Stomach smooth muscle (tissue), 2 donors: ENCODE results near the gene CPNE5.

Experiments used
- H3K27ac ChIP-seq: one replicate; pipeline ENCODE4 v1.7.0; 2013; ENCODE audit warnings: mild to moderate bottlenecking, low read length, inconsistent platforms
- H3K27me3 ChIP-seq, 2 donors: one replicate each; pipeline ENCODE4 v1.7.0; 2013; ENCODE audit warnings: low read length in 2 of 2; ENCODE audit not compliant: insufficient read depth in 2 of 2, control insufficient read depth in 1 of 2
- H3K36me3 ChIP-seq, 2 donors: one replicate each; pipeline ENCODE4 v1.7.0; 2013; ENCODE audit warnings: low read length in 2 of 2; ENCODE audit not compliant: control insufficient read depth in 2 of 2, insufficient read depth in 2 of 2
- H3K4me1 ChIP-seq: one replicate; pipeline ENCODE4 v1.7.0; 2013; ENCODE audit warnings: low read length; ENCODE audit not compliant: control insufficient read depth, insufficient read depth
- H3K4me3 ChIP-seq, 2 donors: one replicate each; pipeline ENCODE4 v1.7.0; 2013; ENCODE audit warnings: low read length in 2 of 2
- H3K9ac ChIP-seq, 2 donors: one replicate each; pipeline ENCODE4 v1.7.0; 2013; ENCODE audit warnings: low read length in 2 of 2, mild to moderate bottlenecking in 1 of 2
- H3K9me3 ChIP-seq, 2 donors: one replicate each; pipeline ENCODE4 v1.7.0; 2013; ENCODE audit warnings: low read length in 2 of 2; ENCODE audit not compliant: control insufficient read depth in 2 of 2
- donor health status: healthy.
- donor health status: Pancreatic carcinoma.

CPNE5 gene

GRCh38 chr6:36788186-36788585 is 51.1 kb downstream of the CPNE5 start:
- H3K27me3 ChIP-seq = peaks cover 4 to 5% of the 10 kb centered on the region in 2 donors
- no peak overlapping the region for H3K4me3 ChIP-seq
- H3K36me3 ChIP-seq = no peaks in the 10 kb centered on the region
- no peaks in the 10 kb centered on the region for H3K9me3 ChIP-seq
- H3K4me1 ChIP-seq = no peaks in the 10 kb centered on the region
- no peak overlapping the region for H3K9ac ChIP-seq
- H3K27ac ChIP-seq = no peak overlapping the region

DNA sequence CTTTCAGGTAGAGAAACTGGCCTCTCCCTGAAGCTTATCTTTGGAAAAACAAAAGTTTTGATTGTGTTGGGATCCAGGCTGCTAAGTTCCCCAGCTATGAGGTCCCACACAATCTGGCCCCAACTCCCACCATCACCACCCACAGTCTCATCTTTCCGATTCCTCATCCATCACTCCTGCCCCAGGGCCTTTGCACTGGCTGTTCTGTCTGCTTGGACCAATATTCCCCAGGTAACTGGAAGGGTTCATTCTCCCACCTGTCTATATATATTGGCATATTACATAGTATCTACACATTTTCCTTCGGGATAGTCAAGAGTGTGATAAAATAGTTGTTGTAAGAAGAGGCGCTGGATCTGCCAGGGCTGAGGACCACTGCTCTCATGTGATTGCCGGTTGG is 52.0 kb downstream of the CPNE5 start:
- Histone ChIP-seq H3K36me3 (no peaks in the 10 kb centered on the region), H3K4me1 (no peaks in the 10 kb centered on the region), H3K4me3 (no peak overlapping the region), H3K9me3 (no peaks in the 10 kb centered on the region), H3K27me3 (peaks cover 2 to 4% of the 10 kb centered on the region in 2 donors), H3K9ac (no peak overlapping the region), H3K27ac (no peak overlapping the region)

GRCh38 chr6:36786055-36786675 is 53.1 kb downstream of the CPNE5 start:
- Histone ChIP-seq H3K27me3 (peaks cover 2 to 4% of the 10 kb centered on the region in 2 donors), H3K27ac (no peak overlapping the region), H3K4me3 (no peak overlapping the region), H3K9ac (no peak overlapping the region), H3K36me3 (no peaks in the 10 kb centered on the region), H3K4me1 (no peaks in the 10 kb centered on the region), H3K9me3 (no peaks in the 10 kb centered on the region)

DNA sequence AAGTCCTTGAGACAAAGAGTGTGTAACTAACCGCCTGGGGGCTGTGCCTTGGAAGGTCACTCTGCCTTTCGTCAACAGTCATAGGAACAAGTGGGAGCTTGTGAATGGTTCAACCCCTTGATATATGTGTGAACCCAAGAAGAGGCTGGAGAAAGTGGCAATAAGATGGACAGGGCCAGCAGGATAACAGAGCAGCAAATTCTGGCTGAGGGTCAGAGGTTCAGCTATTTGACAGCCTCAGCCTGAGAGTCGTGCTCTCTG is 54.9 kb downstream of the CPNE5 start:
- H3K36me3 ChIP-seq = no peaks in the 10 kb centered on the region
- no peaks in the 10 kb centered on the region for H3K4me1 ChIP-seq
- peaks cover 0 to 3% of the 10 kb centered on the region in 2 donors for H3K27me3 ChIP-seq
- H3K9ac ChIP-seq = no peak overlapping the region
- H3K27ac ChIP-seq = no peak overlapping the region
- no peak overlapping the region for H3K4me3 ChIP-seq
- no peaks in the 10 kb centered on the region for H3K9me3 ChIP-seq

DNA sequence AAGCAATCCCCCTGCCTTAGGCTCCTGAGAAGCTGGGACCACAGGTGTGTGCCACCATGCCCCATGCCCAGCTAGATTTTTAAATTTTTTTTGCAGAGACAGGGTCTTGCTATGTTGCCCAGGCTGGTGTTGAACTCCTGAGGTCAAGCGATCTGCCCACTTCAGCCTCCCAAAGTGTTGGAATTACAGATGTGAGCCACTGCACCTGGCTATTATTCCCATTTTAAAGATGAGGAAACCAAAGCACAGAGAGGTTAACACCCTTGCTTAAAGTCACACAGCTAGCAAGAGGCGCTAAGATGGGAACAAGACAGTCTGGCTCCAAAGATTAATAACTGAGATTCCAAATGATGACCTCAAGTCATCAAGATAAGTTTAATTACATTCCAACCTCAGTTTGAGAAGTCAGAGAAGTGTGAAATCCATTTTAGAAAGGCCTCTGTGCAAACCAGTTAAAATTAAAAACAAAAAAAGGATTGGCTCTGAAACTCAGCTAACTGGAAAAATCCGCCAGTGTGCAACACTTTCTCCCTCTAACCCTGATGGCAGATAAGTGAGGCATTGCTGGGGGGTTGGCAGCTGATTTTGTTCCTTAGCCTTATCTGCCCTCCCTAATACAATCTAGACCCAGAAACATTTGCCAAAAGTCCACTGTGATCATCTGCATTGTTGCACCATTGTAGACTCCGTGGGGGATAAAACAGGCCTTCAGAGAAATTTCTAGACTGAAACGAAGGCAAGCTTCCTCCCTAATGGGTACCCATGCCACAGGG is 55.5 kb downstream of the CPNE5 start:
- no peaks in the 10 kb centered on the region for H3K4me1 ChIP-seq

GRCh38 chr6:36781669-36782068 is 57.6 kb downstream of the CPNE5 start:
- Histone ChIP-seq H3K4me1 (no peaks in the 10 kb centered on the region), H3K27ac (no peak overlapping the region), H3K4me3 (no peak overlapping the region), H3K27me3 (peaks cover 0 to 7% of the 10 kb centered on the region in 2 donors), H3K9me3 (no peaks in the 10 kb centered on the region), H3K9ac (no peak overlapping the region), H3K36me3 (no peaks in the 10 kb centered on the region)

More for the DNA sequence above, 55.5 kb downstream of the CPNE5 start:
- Histone ChIP-seq H3K27ac (no peak overlapping the region), H3K27me3 (peaks cover 0 to 5% of the 10 kb centered on the region in 2 donors), H3K9ac (no peak overlapping the region), H3K36me3 (no peaks in the 10 kb centered on the region), H3K9me3 (no peaks in the 10 kb centered on the region), H3K4me3 (no peak overlapping the region)

GRCh38 chr6:36780442-36781177 is 58.6 kb downstream of the CPNE5 start:
- Histone ChIP-seq H3K27me3 (peaks cover 0 to 7% of the 10 kb centered on the region in 2 donors), H3K27ac (no peak overlapping the region), H3K36me3 (no peaks in the 10 kb centered on the region), H3K4me1 (no peaks in the 10 kb centered on the region), H3K4me3 (no peak overlapping the region), H3K9ac (no peak overlapping the region), H3K9me3 (no peaks in the 10 kb centered on the region)

- Histone ChIP-seq H3K36me3 (no peaks in the 10 kb centered on the region), H3K27me3 (peaks cover 0 to 7% of the 10 kb centered on the region in 2 donors), H3K27ac (no peak overlapping the region), H3K4me1 (no peaks in the 10 kb centered on the region), H3K9ac (no peak overlapping the region), H3K4me3 (no peak overlapping the region), H3K9me3 (no peaks in the 10 kb centered on the region)
These were observed 60.0 kb downstream of the CPNE5 start for GRCh38 chr6:36779227-36779626.

- Histone ChIP-seq H3K4me3 (no peak overlapping the region), H3K9me3 (no peaks in the 10 kb centered on the region), H3K4me1 (no peaks in the 10 kb centered on the region), H3K36me3 (no peaks in the 10 kb centered on the region), H3K9ac (no peak overlapping the region), H3K27ac (no peak overlapping the region), H3K27me3 (peaks cover 0 to 7% of the 10 kb centered on the region in 2 donors)
These were observed 61.4 kb downstream of the CPNE5 start for GRCh38 chr6:36777801-36778200.

DNA sequence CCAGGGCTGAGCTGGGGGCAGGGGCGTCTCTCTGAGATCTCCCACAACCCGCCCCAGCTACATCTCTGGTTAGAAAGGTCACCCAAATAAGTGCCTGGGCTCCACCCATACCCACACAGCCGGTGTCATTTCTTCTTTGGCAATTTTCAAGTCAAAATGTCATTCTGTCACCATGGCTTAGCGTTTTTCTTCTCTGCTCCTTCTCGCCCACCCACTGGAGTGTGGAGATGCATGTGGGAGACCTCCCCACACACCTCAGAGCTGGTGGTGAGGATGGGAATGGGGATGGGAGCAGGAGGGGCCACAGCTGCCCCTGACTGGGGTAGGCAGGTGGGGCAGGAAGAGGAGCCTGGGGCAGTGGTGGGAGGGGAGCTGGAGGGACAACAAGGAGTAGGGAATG is 63.1 kb downstream of the CPNE5 start:
- Histone ChIP-seq H3K9ac (no peak overlapping the region), H3K4me1 (no peaks in the 10 kb centered on the region), H3K27me3 (peaks cover 0 to 7% of the 10 kb centered on the region in 2 donors), H3K9me3 (no peaks in the 10 kb centered on the region), H3K27ac (no peak overlapping the region), H3K4me3 (no peak overlapping the region), H3K36me3 (no peaks in the 10 kb centered on the region)

- Histone ChIP-seq H3K9me3 (no peaks in the 10 kb centered on the region), H3K4me1 (peaks cover 6% of the 10 kb centered on the region), H3K9ac (no peak overlapping the region), H3K36me3 (no peaks in the 10 kb centered on the region), H3K27ac (no peak overlapping the region), H3K27me3 (peaks cover 0 to 6% of the 10 kb centered on the region in 2 donors), H3K4me3 (no peak overlapping the region)
These were observed 64.9 kb downstream of the CPNE5 start for GRCh38 chr6:36774331-36774730.
